Upper lobe of left lung (tissue), 4 donors: ENCODE data around the gene NAV2.

Source experiments
- CTCF ChIP-seq, 6 experiments: fragments of 450-650 bp in 4 of 6; fragments of 200-600 bp in 2 of 6; sonication (generic) in 2 of 6; IDR thresholded peaks; one replicate each; pipeline ENCODE4 v1.5.1; 2016 to 2019; ENCODE audit warnings: antibody characterized with exemption in 6 of 6
- EP300 ChIP-seq, 4 donors: sonication (generic); formaldehyde crosslinking; IDR thresholded peaks; one replicate each; pipeline ENCODE4 v1.5.1; 2017; ENCODE audit warnings: antibody characterized with exemption in 4 of 4, control low read depth in 2 of 4
- POLR2A ChIP-seq, 4 donors: fragments of 450-650 bp; IDR thresholded peaks; one replicate each; pipeline ENCODE4 v1.5.1; 2016 to 2017; ENCODE audit warnings: antibody characterized with exemption in 4 of 4, mild to moderate bottlenecking in 2 of 4
- POLR2AphosphoS5 ChIP-seq, 2 donors: sonication (generic); formaldehyde crosslinking; IDR thresholded peaks; one replicate each; pipeline ENCODE4 v1.5.1; 2017; ENCODE audit warnings: antibody characterized with exemption in 2 of 2

- no peak for TF ChIP-seq CTCF (IDR thresholded peaks at IDR 0.05)
- TF ChIP-seq POLR2AphosphoS5 (IDR thresholded peaks at IDR 0.05), result no peak
- no peak for TF ChIP-seq POLR2A (IDR thresholded peaks at IDR 0.05)
- TF ChIP-seq EP300 (IDR thresholded peaks at IDR 0.05), result no peak
Measured at GRCh38 chr11:20060181-20060580, 347.5 kb downstream of the NAV2 start.
